Keratinocyte (primary cell): Measurements from ENCODE around the gene FAIM2.

Experiments used
- EZH2 ChIP-seq: IDR thresholded peaks from one replicate; pipeline ENCODE4 v1.6.1; 2012; ENCODE audit warnings: inconsistent platforms, mild to moderate bottlenecking, low read length, moderate library complexity
- TF ChIP-seq, protein P1 (sequence below), 3 experiments: IDR thresholded peaks in 1 of 3; conservative IDR thresholded peaks in 1 of 3; optimal IDR thresholded peaks in 1 of 3; 2 replicates in 2 of 3; 3 replicates in 1 of 3; pipeline versions ENCODE3 to v1.5.1; 2011; ENCODE audit warnings: low read length in 3 of 3, mild to moderate bottlenecking in 3 of 3, moderate library complexity in 2 of 3, control low read depth in 1 of 3, inconsistent platforms in 1 of 3; ENCODE audit not compliant: insufficient read depth in 2 of 3; ENCODE audit errors: extremely low read depth in 1 of 3

DNA sequence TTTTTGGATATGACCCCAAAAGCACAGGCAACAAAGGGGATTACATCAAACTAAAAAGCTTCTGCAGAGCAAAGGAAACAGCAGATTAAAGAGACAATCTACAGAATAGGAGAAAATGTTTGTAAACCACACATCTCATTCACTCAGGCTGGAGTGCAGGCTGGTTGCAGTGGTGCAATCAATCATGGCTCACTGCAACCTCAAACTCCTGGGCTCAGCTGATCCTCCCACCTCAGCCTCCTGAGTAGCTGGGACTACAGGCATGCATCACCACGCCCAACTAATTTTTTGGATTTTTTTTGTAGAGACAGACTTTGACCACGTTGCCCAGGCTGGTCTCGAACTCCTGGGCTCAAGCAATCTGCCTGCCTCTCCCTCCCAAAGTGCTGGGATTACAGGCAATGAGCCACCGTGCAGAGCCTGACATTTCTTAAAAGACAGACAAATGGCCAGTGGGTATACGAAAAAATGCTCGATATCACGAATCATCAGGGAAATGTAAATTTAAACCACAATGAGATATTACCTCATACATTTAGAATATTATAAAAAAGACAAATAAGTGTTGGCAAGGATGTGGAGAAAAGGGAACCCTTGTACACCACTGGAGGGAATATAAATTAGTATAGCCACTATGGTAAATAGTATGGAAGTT, 85.3 kb downstream of the FAIM2 start:
- TF ChIP-seq, protein P1, sequence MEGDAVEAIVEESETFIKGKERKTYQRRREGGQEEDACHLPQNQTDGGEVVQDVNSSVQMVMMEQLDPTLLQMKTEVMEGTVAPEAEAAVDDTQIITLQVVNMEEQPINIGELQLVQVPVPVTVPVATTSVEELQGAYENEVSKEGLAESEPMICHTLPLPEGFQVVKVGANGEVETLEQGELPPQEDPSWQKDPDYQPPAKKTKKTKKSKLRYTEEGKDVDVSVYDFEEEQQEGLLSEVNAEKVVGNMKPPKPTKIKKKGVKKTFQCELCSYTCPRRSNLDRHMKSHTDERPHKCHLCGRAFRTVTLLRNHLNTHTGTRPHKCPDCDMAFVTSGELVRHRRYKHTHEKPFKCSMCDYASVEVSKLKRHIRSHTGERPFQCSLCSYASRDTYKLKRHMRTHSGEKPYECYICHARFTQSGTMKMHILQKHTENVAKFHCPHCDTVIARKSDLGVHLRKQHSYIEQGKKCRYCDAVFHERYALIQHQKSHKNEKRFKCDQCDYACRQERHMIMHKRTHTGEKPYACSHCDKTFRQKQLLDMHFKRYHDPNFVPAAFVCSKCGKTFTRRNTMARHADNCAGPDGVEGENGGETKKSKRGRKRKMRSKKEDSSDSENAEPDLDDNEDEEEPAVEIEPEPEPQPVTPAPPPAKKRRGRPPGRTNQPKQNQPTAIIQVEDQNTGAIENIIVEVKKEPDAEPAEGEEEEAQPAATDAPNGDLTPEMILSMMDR (optimal IDR thresholded peaks at IDR 0.05 in 1 of 3, IDR thresholded peaks at IDR 0.05 in 1 of 3, conservative IDR thresholded peaks at IDR 0.05 in 1 of 3; ENCODE audit: extremely low read depth in 1 of 3, insufficient read depth in 2 of 3, low read length in 3 of 3): no peak
- TF ChIP-seq EZH2: no peak
